CD14-positive monocyte (primary cell): ENCODE results near the gene IL22. TPM values are rescaled to one million over a fixed set of nuclear protein-coding genes. Genes with fewer than 3 reads are reported as not detected.

Experiments
- DNase-seq, 3 donors: peaks; one replicate each; pipeline ENCODE4 v3.0.0-alpha.2; 2011 to 2022
- H2AFZ ChIP-seq: 2 replicates; pipeline ENCODE4 v1.6.0; 2012; ENCODE audit warnings: mild to moderate bottlenecking, low read depth, low read length, inconsistent platforms; ENCODE audit not compliant: insufficient read depth, poor library complexity, severe bottlenecking
- H3K27ac ChIP-seq, 2 donors: 1 replicate in 1 of 2; 2 replicates in 1 of 2; pipeline ENCODE4 v1.5.1; 2012 to 2013; ENCODE audit warnings: low read length in 2 of 2, control low read depth in 1 of 2, inconsistent platforms in 1 of 2, low read depth in 1 of 2, mild to moderate bottlenecking in 1 of 2
- H3K27me3 ChIP-seq, 2 donors: one replicate each; pipeline versions ENCODE4 v1.6.0 to v1.6.1; 2011 to 2013; ENCODE audit warnings: low read length in 2 of 2; ENCODE audit not compliant: control insufficient read depth in 2 of 2, insufficient read depth in 2 of 2
- H3K36me3 ChIP-seq, 2 donors: replicated peaks in 1 of 2; 1 replicate in 1 of 2; 2 replicates in 1 of 2; pipeline versions ENCODE4 v1.5.1 to v1.6.1; 2012 to 2013; ENCODE audit warnings: low read length in 2 of 2, control low read depth in 1 of 2, inconsistent platforms in 1 of 2, mild to moderate bottlenecking in 1 of 2; ENCODE audit not compliant: insufficient read depth in 2 of 2, control insufficient read depth in 1 of 2
- H3K4me1 ChIP-seq, 2 donors: 1 replicate in 1 of 2; 2 replicates in 1 of 2; pipeline versions ENCODE4 v1.5.1 to v1.6.1; 2012 to 2013; ENCODE audit warnings: low read length in 2 of 2, control low read depth in 1 of 2, inconsistent platforms in 1 of 2, mild to moderate bottlenecking in 1 of 2, moderate library complexity in 1 of 2; ENCODE audit not compliant: insufficient read depth in 2 of 2, control insufficient read depth in 1 of 2
- H3K4me2 ChIP-seq: replicated peaks from 2 replicates; pipeline ENCODE3; 2012; ENCODE audit warnings: low read length, moderate library complexity, mild to moderate bottlenecking; ENCODE audit not compliant: poor library complexity, severe bottlenecking; ENCODE audit errors: extremely low read depth
- H3K4me3 ChIP-seq, 3 experiments: fragments of 200-600 bp in 1 of 3; sonication (generic) in 1 of 3; replicated peaks in 1 of 3; 1 replicate in 2 of 3; 2 replicates in 1 of 3; pipeline ENCODE4 v1.5.1; 2011 to 2013; ENCODE audit warnings: low read length in 3 of 3, mild to moderate bottlenecking in 3 of 3, control low read depth in 2 of 3, low read depth in 2 of 3, inconsistent platforms in 1 of 3, moderate library complexity in 1 of 3
- H3K79me2 ChIP-seq: 2 replicates; pipeline ENCODE4 v1.6.0; 2012; ENCODE audit warnings: mild to moderate bottlenecking, control low read depth, inconsistent platforms, low read length, moderate library complexity; ENCODE audit not compliant: insufficient read depth
- H3K9ac ChIP-seq: 2 replicates; pipeline ENCODE4 v1.6.0; 2017; ENCODE audit warnings: low read length, mild to moderate bottlenecking; ENCODE audit not compliant: insufficient read depth, poor library complexity, severe bottlenecking
- H3K9me3 ChIP-seq, 2 donors: replicated peaks in 1 of 2; 1 replicate in 1 of 2; 2 replicates in 1 of 2; pipeline versions ENCODE4 v1.5.1 to v1.6.1; 2012 to 2013; ENCODE audit warnings: low read length in 2 of 2, control low read depth in 1 of 2; ENCODE audit not compliant: control insufficient read depth in 1 of 2, insufficient read depth in 1 of 2
- H4K20me1 ChIP-seq: 2 replicates; pipeline ENCODE4 v1.6.0; 2012; ENCODE audit warnings: mild to moderate bottlenecking, low read length, control low read depth, moderate library complexity; ENCODE audit not compliant: insufficient read depth
- H3K27ac Mint-ChIP-seq, 7 donors: one replicate each; pipeline ENCODE4 v1.8.0; 2020; ENCODE audit warnings: mild to moderate bottlenecking in 7 of 7, mixed read lengths in 7 of 7, moderate library complexity in 6 of 7, inconsistent platforms in 2 of 7
- H3K27me3 Mint-ChIP-seq, 3 donors: one replicate each; pipeline ENCODE4 v1.8.0; 2021 to 2022; ENCODE audit warnings: low read depth in 3 of 3, mild to moderate bottlenecking in 3 of 3, mixed read lengths in 3 of 3, moderate library complexity in 3 of 3, inconsistent platforms in 1 of 3
- H3K36me3 Mint-ChIP-seq, 2 donors: one replicate each; pipeline ENCODE4 v1.8.0; 2020; ENCODE audit warnings: mixed read lengths in 2 of 2, inconsistent platforms in 1 of 2, mild to moderate bottlenecking in 1 of 2
- H3K4me1 Mint-ChIP-seq: one replicate; pipeline ENCODE4 v1.8.0; 2020; ENCODE audit warnings: mild to moderate bottlenecking, mixed read lengths
- H3K4me3 Mint-ChIP-seq, 2 donors: one replicate each; pipeline ENCODE4 v1.8.0; 2020; ENCODE audit warnings: mild to moderate bottlenecking in 2 of 2, mixed read lengths in 2 of 2, moderate library complexity in 1 of 2
- H3K9me3 Mint-ChIP-seq, 7 donors: one replicate each; pipeline ENCODE4 v1.8.0; 2020 to 2022; ENCODE audit warnings: mixed read lengths in 7 of 7, mild to moderate bottlenecking in 6 of 7, moderate library complexity in 6 of 7, inconsistent platforms in 2 of 7
- CTCF ChIP-seq: fragments of 200-600 bp; IDR thresholded peaks from one replicate; pipeline ENCODE4 v1.8.0; 2022; ENCODE audit warnings: antibody characterized with exemption, mild to moderate bottlenecking
- WGBS: methylation state at CpG from one replicate; pipeline ENCODE4 v1.1.5; 2013; ENCODE audit warnings: missing lambda C conversion rate; ENCODE audit not compliant: insufficient coverage; 5-methylcytosine and 5-hydroxymethylcytosine counted together
- intact Hi-C, 2 donors: fragments of 100-400 bp; cut with micrococcal nuclease; formaldehyde crosslinking; loops; one replicate each; pipeline versions ENCODE4 v1.15.0 to v1.15.1; 2023
- polyA plus RNA-seq, 3 donors: library from polyadenylated mRNA; depleted of rRNA in 1 of 3; unstranded in 2 of 3; stranded (reverse) in 1 of 3; fragments of 300-500 nt in 2 of 3; fragments of >200 nt in 1 of 3; fragmentation: Illumina TruSeq in 2 of 3; gene quantifications; 1 replicate in 2 of 3; 2 replicates in 1 of 3; pipeline ENCODE4 v1.2.3, GENCODE V29; 2012 to 2021

Gene IL22
- polyA plus RNA-seq, 3 donors: not detected

- Histone ChIP-seq H3K36me3 (no peaks in the 10 kb centered on the region), H3K9me3 (no peaks in the 10 kb centered on the region), H3K4me2 (peak overlapping the region; percentile 74), H4K20me1 (no peaks in the 10 kb centered on the region), H2AFZ (peak overlapping the region; percentile 78), H3K79me2 (no peaks in the 10 kb centered on the region), H3K4me3 (peak overlapping the region; percentile 52 to 99 (median 78)), H3K4me1 (peaks cover 14 to 17% of the 10 kb centered on the region in 2 donors), H3K27me3 (no peaks in the 10 kb centered on the region), H3K27ac (peak overlapping the region; percentile 63 to 75), H3K9ac (peak overlapping the region; percentile 53)
- DNase-seq: peak in 2 of 3 donors; percentile 9 to 30
- Mint-ChIP-seq H3K36me3 (no peaks in the 10 kb centered on the region), H3K4me1 (peaks cover 27% of the 10 kb centered on the region), H3K9me3 (no peaks in the 10 kb centered on the region), H3K27ac (peak overlapping the region; percentile 82 to 91 (median 89)), H3K27me3 (peaks cover 0 to 2% (median 0%) of the 10 kb centered on the region in 3 donors), H3K4me3 (peak overlapping the region; percentile 91 to 98)
- TF ChIP-seq CTCF: no peak
- WGBS: 82% methylated on average over 1 of the region's 2 CpGs
- intact Hi-C loops: no loop called here
Observed at GRCh38 chr12:68237078-68237477, 16.3 kb downstream of the IL22 start.

- Histone ChIP-seq H3K4me2 (peak overlapping the region; percentile 74), H3K27me3 (no peaks in the 10 kb centered on the region), H3K4me3 (peak overlapping the region; percentile 52 to 99 (median 78)), H3K79me2 (no peaks in the 10 kb centered on the region), H3K9me3 (no peaks in the 10 kb centered on the region), H4K20me1 (no peaks in the 10 kb centered on the region), H3K9ac (peak overlapping the region; percentile 53), H3K27ac (peak overlapping the region; percentile 63 to 75), H2AFZ (peak overlapping the region; percentile 78), H3K4me1 (peaks cover 13 to 17% of the 10 kb centered on the region in 2 donors), H3K36me3 (no peaks in the 10 kb centered on the region)
- H3K4me3 Mint-ChIP-seq: peak overlapping the region; percentile 91 to 98
- intact Hi-C loops: no loop called here
- H3K4me1 Mint-ChIP-seq: peaks cover 27% of the 10 kb centered on the region
- H3K27me3 Mint-ChIP-seq: peaks cover 0 to 2% (median 0%) of the 10 kb centered on the region in 3 donors
- H3K9me3 Mint-ChIP-seq: no peaks in the 10 kb centered on the region
- WGBS: 0% methylated on average over 4 of the region's 8 CpGs
- peak in 2 of 3 donors; percentile 26 to 34 for DNase-seq
- peak overlapping the region; percentile 82 to 91 (median 89) for H3K27ac Mint-ChIP-seq
- H3K36me3 Mint-ChIP-seq: no peaks in the 10 kb centered on the region
- no peak for TF ChIP-seq CTCF
Observed at GRCh38 chr12:68236421-68237059, 16.9 kb downstream of the IL22 start.
